Cardiac muscle cell (in vitro differentiated cells and primary cell): ENCODE measurements around the gene ZNF292. TPM values are rescaled to one million over a fixed set of nuclear protein-coding genes. Genes with fewer than 3 reads are reported as not detected.

Experiments used
- DNase-seq, 2 donors: peaks; one replicate each; pipeline versions ENCODE4 v3.0.0 to v3.0.0-alpha.2; 2010 to 2017; ENCODE audit warnings: low read depth in 1 of 2, low spot score in 1 of 2
- H3K27ac ChIP-seq: fragments of 200-600 bp; sonication (generic); 2 replicates; pipeline ENCODE4 v1.5.1; 2016
- H3K27me3 ChIP-seq: fragments of 200-600 bp; sonication (generic); 2 replicates; pipeline ENCODE4 v1.6.0; 2016; ENCODE audit warnings: control low read depth
- H3K36me3 ChIP-seq: fragments of 200-600 bp; sonication (generic); 2 replicates; pipeline ENCODE4 v1.5.1; 2016; ENCODE audit warnings: control low read depth
- H3K4me1 ChIP-seq: fragments of 200-600 bp; sonication (generic); 2 replicates; pipeline ENCODE4 v1.8.1; 2017; ENCODE audit warnings: low read depth, mild to moderate bottlenecking, mixed run types
- H3K4me3 ChIP-seq: fragments of 200-600 bp; sonication (generic); 2 replicates; pipeline ENCODE4 v1.5.1; 2016; ENCODE audit warnings: mild to moderate bottlenecking
- H3K9me3 ChIP-seq: fragments of 200-600 bp; sonication (generic); 2 replicates; pipeline ENCODE4 v1.5.1; 2017; ENCODE audit warnings: low read depth, mild to moderate bottlenecking, control low read depth
- CTCF ChIP-seq: IDR thresholded peaks from 2 replicates; pipeline ENCODE4 v1.5.1; 2012; ENCODE audit warnings: low read depth, mild to moderate bottlenecking, low read length
- polyA plus RNA-seq: library from polyadenylated mRNA; unstranded; fragments of >200 nt; fragmentation: Nextera tagmentation; extraction: Ambion mirVana; gene quantifications from 2 replicates; pipeline ENCODE4 v1.2.1, GENCODE V29; 2016
- total RNA-seq: library from RNA; depleted of rRNA; stranded (reverse); fragments of >200 nt; gene quantifications from 2 replicates; pipeline ENCODE4 v1.2.3, GENCODE V29; 2016

Gene ZNF292
- total and polyA plus RNA-seq, 2 experiments from 2014 or later, result 48.7 to 50.4 TPM

- no peaks in the 10 kb centered on the region for H3K9me3 ChIP-seq
- no peak for DNase-seq
- peak overlapping the region; percentile 67 for H3K27ac ChIP-seq
- H3K27me3 ChIP-seq, result no peaks in the 10 kb centered on the region
- H3K36me3 ChIP-seq, result peaks cover 24% of the 10 kb centered on the region
- peaks cover 19% of the 10 kb centered on the region for H3K4me1 ChIP-seq
- no peak overlapping the region for H3K4me3 ChIP-seq
- no peak for TF ChIP-seq CTCF
Measured at GRCh38 chr6:87213364-87213763, 58.0 kb downstream of the ZNF292 start.

- no peak for TF ChIP-seq CTCF
- no peak overlapping the region for H3K4me3 ChIP-seq
- H3K27me3 ChIP-seq, result no peaks in the 10 kb centered on the region
- no peaks in the 10 kb centered on the region for H3K9me3 ChIP-seq
- peaks cover 15% of the 10 kb centered on the region for H3K4me1 ChIP-seq
- peak overlapping the region; percentile 48 for H3K27ac ChIP-seq
- peaks cover 31% of the 10 kb centered on the region for H3K36me3 ChIP-seq
- no peak for DNase-seq
Measured at GRCh38 chr6:87214831-87215230, 59.5 kb downstream of the ZNF292 start.

- DNase-seq, result no peak
- Histone ChIP-seq H3K4me1 (no peaks in the 10 kb centered on the region), H3K27me3 (no peaks in the 10 kb centered on the region), H3K27ac (peak overlapping the region; percentile 3), H3K4me3 (no peak overlapping the region), H3K9me3 (no peaks in the 10 kb centered on the region), H3K36me3 (peaks cover 75% of the 10 kb centered on the region)
- no peak for TF ChIP-seq CTCF
Measured at GRCh38 chr6:87220997-87221396, 65.6 kb downstream of the ZNF292 start.

GRCh38 chr6:87222676-87223075 is 67.3 kb downstream of the ZNF292 start:
- Histone ChIP-seq H3K4me3 (no peak overlapping the region), H3K27ac (no peak overlapping the region), H3K36me3 (peaks cover 70% of the 10 kb centered on the region), H3K9me3 (no peaks in the 10 kb centered on the region), H3K27me3 (no peaks in the 10 kb centered on the region), H3K4me1 (no peaks in the 10 kb centered on the region)
- no peak for DNase-seq
- TF ChIP-seq CTCF, result no peak

- H3K4me3 ChIP-seq, result no peak overlapping the region
- DNase-seq, result no peak
- H3K27ac ChIP-seq, result no peak overlapping the region
- H3K4me1 ChIP-seq, result no peaks in the 10 kb centered on the region
- no peaks in the 10 kb centered on the region for H3K9me3 ChIP-seq
- TF ChIP-seq CTCF, result no peak
- no peaks in the 10 kb centered on the region for H3K27me3 ChIP-seq
- H3K36me3 ChIP-seq, result peaks cover 76% of the 10 kb centered on the region
Measured at GRCh38 chr6:87224971-87225370, 69.6 kb downstream of the ZNF292 start.

- no peak for DNase-seq
- Histone ChIP-seq H3K27ac (no peak overlapping the region), H3K9me3 (no peaks in the 10 kb centered on the region), H3K36me3 (peaks cover 75% of the 10 kb centered on the region), H3K27me3 (no peaks in the 10 kb centered on the region), H3K4me1 (no peaks in the 10 kb centered on the region), H3K4me3 (no peak overlapping the region)
- no peak for TF ChIP-seq CTCF
Measured at GRCh38 chr6:87225511-87225910, 70.1 kb downstream of the ZNF292 start.
